GM21367 (cell line): ENCODE results near the gene CAMTA1.

Experiments used
- ATAC-seq: cut with Tn5 transposase; IDR thresholded peaks from one replicate; pipeline ENCODE4 v1.9.1; 2021; ENCODE audit not compliant: unreplicated experiment

Gene CAMTA1

DNA sequence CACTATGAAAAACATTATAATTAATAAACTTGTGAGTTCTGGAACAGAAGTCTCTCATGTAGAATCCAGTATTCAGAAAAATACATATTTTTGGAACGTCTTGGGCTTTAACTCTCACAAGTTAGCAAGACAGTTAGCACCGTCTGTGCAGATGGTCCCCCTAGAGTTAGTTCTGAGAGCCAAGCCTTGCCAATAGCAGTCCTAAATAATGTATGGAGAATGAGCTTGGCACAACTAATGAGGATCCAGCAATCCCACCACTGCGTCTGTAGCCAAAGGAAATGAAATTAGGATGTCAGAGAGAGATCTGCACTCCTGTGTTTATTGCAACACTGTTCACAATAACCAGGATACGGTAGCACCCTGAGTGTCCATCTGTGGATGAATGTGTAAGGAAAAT lies 931.3 kb downstream of the CAMTA1 start:
- ATAC-seq: no peak

DNA sequence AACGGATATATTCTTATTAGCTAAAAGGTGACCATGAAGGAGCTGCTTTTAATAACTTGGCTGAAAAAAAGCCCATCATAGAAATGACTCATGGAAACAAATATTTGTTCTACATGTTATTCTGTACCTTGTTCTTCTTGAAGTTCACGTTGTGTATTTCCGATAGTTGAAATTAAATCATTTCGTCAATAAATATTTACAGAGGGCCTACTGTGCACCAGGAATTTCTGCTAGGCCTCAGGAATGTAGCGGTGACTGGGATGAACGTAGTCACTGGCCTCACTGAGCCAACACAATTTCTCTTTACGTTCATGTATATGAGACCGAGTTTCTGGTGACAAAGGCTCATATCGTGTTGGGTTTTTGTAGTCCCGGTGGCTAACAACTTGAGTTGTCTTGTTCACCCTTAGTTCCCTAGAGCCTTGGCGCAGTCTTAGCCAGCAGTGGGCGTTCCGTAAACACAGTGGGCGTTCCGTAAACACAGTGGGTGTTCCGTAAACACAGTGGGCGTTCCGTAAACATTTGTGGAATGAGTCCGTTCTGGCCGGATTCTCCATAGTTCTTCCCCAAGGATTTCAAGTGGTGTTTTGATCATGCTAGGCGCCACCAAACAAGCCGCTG lies 932.6 kb downstream of the CAMTA1 start:
- no peak for ATAC-seq

DNA sequence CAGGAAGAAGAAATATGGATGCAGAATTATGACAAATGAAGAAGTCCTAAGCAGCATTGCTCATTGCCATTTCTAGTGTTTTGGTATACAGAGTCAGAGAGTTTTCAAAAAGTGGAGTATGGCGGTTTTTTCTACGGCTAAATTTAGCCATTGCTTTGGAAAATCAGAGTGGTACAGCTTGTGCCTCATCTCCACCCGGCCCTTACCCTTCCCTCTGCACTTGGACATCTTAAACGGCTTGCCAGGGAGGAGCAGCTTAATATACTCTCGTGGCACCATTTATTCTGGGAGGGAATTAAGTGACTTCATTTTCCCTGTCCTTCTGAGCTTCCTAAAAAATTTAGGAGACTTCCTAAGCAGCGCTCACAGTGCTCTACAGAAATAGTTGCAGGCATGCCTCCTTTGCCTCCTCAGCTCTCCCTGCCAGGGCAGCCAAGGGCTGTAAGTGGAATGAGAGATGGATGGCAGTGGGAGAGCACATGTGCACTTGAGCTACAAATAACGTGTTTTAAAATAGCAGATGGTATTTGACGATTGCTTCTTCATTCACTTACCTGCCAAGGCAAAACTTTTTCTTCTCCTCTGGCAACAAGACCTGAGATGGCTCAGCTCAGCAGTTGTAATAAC lies 934.3 kb downstream of the CAMTA1 start:
- no peak for ATAC-seq

DNA sequence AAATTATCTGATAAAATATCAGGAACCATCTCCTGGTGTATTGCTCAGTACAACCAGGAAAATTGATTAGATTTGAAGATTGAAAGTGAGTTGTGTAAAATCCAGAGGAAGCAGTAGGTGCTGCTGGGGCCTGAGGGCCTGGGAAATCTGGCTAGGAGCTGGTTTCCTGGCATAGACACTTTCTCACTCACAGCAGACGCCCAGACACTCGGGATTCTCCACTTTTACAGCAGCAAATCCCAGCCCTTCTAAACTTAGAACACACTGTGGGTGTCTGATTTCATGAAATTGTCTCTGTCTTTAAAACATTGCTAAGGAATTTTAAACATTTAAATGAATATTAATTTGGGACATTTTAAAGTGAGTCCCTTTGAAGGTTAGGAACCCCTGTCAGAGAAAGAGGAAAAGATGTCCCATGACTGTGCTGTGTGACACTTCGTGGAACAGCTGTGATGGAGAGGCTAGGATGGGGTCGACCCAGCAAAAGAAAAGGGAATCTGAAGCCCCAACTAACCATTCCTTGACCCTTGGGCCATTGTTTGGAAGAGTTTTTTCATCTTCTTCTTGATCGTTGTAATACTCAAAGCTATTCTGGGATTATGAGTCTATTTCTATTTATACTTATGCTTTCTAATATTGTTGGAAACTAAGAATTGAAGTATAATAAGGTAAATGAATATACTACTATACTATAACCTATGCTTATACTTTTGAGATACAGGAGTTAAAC lies 936.9 kb downstream of the CAMTA1 start:
- no peak for ATAC-seq

DNA sequence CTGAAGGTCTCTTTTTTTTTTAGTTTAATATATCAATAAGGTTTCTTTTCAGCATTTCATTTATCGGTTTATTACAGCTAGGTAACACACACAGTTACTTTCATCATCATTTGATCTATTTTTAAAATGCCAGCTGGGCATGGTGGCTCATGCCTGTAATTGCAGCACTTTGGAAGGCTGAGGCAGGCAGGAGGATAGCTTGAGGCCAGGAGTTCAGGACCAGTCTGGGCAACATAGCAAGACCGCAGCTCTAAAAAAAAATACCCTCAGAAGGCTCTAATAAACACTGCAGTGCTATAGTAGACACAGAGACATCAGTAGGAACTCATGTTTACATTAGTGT lies 937.4 kb downstream of the CAMTA1 start:
- ATAC-seq: no peak

DNA sequence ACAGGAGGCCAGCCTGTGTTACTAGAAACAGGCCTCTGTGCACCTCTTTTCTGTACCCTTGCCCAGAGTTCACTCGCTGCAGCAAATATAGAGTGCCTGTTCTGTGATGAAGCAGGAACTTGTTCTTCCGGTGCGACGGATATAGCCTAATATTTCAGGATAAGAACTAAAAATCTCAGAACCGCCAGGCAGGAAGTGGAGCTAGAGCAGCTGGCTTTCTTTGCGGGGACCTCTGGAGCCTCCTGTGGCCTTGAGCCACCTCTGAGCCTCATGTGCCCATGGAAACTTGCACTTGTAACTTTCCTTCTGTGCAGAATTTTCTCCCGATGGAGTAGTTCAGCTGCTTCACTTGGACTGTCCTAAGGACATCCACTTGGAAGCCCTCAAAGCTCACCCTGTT lies 941.4 kb downstream of the CAMTA1 start:
- no peak for ATAC-seq

DNA sequence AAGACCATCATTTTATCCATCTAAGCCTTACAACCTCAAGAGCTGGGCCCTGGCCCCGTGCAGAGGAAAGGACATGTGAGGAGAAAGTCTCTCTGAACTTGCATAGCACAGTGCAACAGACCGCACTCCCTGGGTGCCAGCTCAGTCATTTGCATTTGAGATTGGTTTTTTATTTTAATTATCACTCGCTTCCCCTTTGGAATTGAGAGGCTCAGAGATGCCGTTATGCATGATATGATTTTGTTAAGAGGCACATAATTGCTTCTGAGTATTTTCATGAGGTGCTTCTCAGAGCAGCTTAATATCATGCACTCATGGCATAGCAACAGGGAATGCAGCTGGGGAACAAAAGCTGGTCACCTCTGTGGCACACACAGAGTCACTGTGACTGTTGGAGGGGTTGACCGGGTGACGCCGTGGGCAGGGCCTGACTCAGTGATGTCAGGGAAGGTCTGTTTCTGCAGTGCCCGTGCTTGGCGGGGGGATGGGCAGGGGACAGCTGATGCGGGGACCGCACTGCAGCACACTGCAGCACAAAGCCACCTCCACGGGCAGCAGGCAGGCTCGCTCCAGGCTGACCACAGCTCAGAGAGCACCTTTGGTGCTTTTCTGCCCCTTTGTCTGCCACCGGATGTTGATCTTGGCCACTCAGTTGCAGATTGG lies 942.7 kb downstream of the CAMTA1 start:
- no peak for ATAC-seq

DNA sequence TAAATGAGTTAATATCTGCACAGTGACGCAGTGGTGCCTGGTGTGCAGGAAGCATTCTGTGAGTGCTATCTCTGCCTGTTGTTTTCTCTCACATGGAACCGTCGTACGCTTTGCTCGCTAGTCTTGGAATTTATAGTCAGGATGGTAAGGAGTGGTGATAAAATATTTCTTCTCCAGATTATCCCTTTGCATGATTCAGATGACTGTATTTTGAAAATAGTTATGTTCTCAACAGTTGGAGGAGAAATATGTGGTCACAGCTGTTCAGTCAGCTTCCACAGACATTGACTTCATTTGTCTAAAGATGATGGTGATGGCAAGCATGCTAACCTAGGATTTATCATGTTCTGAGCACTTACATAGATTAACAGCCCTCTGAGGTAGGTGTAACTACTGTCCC lies 944.5 kb downstream of the CAMTA1 start:
- ATAC-seq: no peak

DNA sequence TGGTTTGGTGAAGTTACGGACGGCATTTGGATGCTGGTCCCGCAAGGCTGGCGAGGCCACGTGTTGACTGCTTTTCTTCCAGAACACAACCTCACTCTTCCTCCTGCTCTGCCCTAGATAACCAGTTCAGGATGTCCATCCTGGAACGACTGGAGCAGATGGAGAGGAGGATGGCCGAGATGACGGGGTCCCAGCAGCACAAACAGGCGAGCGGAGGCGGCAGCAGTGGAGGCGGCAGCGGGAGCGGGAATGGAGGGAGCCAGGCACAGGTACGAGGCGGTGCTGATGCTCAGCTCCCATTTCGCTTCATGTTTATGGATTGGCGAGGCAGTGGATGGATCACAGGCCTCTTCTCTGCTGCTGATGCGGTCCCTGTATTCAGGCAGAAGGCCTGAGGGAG lies 947.1 kb downstream of the CAMTA1 start:
- ATAC-seq: no peak

DNA sequence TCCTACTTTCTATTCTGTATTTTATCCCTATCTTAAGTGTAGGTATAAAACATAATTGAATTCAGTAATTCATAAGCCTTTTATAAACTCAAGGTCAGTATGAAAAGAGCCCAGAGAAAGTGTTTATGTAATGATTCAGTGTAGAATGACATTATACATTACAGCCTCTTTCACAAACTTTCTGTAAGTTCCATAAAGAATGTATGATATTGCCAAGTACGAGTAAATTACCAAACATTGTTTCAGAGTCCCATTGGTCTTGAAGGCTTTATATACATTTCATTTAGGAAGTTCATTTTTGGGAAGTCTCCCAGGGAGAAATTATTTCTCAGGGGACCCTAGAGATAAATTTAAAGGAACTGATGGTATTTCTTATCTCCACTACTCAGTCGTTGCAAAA lies 948.0 kb downstream of the CAMTA1 start:
- ATAC-seq: no peak

DNA sequence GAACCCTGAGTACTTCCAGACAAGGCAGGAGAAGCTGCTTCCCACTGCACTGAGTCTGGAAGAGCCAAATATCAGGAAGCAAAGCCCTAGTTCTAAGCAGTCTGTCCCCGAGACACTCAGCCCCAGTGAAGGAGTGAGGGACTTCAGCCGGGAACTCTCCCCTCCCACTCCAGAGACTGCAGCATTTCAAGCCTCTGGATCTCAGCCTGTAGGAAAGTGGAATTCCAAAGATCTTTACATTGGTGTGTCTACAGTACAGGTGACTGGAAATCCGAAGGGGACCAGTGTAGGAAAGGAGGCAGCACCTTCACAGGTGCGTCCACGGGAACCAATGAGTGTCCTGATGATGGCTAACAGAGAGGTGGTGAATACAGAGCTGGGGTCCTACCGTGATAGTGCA lies 952.8 kb downstream of the CAMTA1 start:
- no peak for ATAC-seq

DNA sequence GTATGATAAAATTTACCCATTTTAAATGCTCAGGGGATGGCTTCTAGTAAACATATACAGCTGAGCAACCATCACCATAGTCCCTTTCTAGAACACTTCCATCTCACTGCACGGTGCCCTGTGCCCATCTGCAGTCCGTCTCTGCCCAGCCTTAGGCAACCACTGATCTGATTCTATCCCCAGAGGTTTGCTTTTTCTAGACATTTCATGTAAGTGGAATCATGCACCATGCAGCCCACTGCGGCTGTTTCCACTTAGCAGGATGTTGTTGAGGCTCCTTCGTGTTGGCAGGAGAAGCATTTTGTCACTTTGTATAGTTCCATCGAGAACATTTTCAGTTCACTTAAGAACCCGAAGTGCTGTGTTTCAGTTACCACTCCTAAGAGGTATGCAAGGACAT lies 958.1 kb downstream of the CAMTA1 start:
- no peak for ATAC-seq

DNA sequence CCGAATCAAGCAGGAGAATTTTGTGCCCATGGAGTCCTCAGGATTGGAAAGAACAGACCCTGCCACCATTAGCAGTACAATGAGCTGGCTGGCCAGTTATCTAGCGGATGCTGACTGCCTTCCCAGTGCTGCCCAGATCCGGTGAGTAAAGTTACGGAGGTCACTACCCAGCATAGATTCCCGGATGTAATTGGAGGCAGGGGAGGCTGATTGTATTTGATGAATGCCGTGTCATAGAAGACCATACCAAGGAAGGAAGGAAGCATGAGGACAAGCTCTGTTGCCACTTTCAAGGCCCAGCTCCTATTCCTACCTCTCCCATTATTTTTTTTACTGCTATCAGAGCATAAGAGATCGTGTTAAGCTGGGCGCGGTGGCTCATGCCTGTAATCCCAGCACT lies 959.6 kb downstream of the CAMTA1 start:
- no peak for ATAC-seq

DNA sequence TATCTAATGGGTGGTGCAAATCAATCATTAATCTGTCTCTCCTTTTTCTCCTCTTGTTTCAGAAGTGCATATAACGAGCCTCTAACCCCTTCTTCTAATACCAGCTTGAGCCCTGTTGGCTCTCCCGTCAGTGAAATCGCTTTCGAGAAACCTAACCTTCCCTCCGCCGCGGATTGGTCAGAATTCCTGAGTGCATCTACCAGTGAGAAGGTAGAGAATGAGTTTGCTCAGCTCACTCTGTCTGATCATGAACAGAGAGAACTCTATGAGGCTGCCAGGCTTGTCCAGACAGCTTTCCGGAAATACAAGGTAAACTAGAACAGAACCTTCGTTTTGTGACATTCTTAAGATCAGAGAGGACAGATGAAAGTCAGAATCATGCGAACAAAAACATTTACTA lies 960.5 kb downstream of the CAMTA1 start:
- no peak for ATAC-seq

DNA sequence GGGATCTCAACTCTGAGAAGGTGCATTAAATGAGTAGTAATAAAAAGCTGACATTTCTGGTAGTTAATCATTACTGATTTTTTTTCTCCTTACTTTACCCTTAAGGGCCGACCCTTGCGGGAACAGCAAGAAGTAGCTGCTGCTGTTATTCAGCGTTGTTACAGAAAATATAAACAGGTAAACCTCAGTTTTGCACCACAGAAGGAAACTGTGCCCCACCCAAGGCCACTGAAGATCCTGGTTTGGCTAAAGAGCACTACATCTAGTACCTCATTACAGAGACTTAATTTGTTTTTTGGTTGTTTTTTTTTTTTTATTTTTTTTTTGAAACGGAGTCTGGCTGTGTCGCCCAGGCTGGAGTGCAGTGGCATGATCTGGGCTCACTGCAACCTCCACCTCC lies 962.4 kb downstream of the CAMTA1 start:
- ATAC-seq: no peak

DNA sequence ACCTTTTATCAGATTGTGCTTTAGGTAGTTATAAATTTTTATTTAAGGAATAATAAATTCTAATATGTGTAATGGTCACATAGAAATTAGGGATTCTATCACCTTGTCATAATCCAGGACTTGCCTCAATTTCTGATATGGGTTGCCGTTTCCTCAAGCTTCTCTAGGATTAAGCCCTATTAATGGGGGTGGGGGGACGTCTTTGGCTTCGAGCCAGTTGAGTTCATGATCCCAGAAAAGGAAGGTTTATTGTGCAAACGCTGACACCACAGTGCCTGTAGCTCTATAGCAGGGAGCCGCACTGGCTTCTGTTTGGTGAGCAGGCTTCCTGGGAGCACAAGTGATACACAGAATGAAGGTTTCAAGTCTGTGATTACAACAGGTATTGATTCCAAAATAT lies 963.9 kb downstream of the CAMTA1 start:
- ATAC-seq: no peak

DNA sequence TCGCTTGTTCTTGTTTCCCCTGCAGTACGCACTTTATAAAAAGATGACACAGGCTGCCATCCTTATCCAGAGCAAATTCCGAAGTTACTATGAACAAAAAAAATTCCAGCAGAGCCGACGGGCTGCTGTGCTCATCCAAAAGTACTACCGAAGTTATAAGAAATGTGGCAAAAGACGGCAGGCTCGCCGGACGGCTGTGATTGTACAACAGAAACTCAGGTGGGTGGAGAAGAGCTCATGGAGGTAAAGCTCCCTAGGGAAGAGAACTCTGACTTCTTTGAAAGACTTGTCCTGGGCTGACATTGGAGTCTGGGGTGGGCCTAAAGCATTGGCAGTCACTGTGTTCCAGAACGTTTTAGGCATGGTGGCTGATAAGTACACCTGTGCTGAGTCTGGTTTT lies 965.9 kb downstream of the CAMTA1 start:
- ATAC-seq: no peak

DNA sequence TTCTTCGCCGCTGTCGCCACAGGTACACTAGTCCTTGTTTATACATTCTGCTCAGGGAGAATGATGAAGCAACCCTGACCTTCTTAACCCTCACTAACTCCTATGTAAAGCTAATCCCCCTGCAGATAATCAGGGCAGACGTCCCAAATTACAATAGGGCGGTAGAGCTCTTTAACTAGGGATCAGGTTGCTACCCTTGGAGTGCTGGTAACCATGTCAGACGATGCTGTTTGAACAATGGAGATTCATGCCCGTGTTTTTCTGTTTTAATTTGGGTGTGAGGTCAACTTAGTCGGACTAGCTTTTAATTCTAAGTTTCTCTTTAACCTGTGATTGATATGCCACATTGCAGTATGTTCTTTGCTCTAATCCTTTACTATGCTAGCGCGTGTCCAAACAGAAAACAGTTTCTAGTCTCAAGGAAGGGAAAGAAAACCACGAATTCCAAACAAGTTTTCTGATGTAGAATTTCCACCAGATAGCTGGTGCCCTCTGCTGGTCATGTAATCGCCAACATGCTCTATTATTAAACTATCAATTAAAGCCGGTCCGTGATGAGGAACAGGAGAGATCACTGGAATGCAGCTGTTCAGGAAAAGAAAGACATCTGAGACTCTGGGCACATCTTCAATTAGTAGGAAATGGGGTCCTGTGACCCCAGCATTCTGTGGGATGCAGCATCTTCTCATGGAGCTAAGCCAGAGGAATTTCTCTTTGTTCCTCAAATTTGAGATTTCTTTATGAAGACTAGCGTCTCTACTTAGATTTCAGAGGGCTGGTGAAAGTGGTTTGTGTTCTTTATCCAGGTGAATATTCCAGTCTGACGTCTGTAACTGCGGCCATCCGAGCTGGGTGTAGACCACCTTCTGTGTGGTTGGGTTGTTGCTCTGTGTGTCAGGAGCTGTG lies 967.5 kb downstream of the CAMTA1 start:
- no peak for ATAC-seq

DNA sequence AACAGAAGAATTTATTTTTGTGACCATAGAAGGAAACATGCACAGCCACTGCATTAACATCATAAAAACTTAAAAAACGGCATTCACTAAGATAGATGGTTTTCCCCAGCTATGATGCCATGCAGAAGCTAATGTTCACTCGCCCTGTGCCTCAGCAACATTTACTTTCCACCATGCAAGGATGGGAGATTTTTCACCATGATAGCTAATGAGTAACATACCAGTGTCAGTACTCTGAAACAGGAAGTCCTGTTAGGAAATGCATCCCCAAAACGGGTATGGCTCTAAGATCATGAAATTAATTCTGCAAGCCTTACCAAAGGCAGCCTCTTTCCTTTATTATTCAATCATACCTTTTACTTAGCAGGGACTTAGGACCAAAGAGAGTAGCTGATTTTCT lies 968.4 kb downstream of the CAMTA1 start:
- no peak for ATAC-seq

DNA sequence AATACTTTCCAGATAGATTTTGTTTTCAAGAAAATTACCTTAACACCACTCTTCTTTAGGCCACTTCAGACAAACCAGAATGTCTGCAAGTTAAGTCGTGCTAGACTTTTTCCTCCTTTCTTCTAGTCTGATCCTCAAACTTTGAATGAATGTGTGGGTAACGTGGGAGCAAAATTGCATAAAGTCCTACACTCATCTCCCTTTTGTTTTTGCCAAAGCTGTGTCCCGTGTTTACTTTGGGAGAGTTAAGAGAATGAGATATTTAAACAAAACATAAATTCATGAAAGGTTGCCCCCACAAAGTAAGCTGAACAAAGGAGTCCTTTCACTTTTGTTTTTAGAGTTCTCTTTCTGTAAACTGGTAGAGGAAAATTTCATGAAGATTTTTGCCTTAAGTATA lies 969.0 kb downstream of the CAMTA1 start:
- ATAC-seq: no peak

DNA sequence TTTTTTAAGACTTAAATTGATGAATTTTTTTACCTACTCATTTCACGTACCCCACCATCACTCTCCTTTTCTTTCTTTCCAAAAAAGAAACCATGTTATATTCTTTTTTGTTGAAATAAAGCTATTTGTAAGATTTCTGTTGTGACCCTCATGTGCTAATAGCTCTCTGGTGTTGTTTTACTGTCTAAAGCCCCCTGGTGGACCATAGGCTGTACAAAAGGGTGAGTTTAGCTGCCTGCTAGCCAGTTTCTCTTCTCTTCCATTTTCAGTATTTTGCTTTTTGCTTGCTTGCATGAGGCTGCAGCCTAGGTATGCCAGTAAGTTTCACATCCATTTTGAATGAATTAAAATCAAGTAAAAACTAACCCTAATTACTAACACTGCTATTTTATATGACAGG lies 970.2 kb downstream of the CAMTA1 start:
- ATAC-seq: no peak
